Head of caudate nucleus (tissue), 42 donors: ENCODE results near the gene ABR.
A peak's percentile ranks its signal among the peaks of the same experiment; 100 is the strongest.

Experiments used
- DNase-seq, 42 donors: peaks; one replicate each; pipeline versions ENCODE4 v3.0.0 to v3.0.0-alpha.2; 2020 to 2021; ENCODE audit warnings: mixed read lengths in 7 of 42
- intact Hi-C: fragments of 100-400 bp; cut with DNase I; formaldehyde crosslinking; loops from one replicate; pipeline ENCODE4 v1.15.0; 2022

Gene ABR

DNA sequence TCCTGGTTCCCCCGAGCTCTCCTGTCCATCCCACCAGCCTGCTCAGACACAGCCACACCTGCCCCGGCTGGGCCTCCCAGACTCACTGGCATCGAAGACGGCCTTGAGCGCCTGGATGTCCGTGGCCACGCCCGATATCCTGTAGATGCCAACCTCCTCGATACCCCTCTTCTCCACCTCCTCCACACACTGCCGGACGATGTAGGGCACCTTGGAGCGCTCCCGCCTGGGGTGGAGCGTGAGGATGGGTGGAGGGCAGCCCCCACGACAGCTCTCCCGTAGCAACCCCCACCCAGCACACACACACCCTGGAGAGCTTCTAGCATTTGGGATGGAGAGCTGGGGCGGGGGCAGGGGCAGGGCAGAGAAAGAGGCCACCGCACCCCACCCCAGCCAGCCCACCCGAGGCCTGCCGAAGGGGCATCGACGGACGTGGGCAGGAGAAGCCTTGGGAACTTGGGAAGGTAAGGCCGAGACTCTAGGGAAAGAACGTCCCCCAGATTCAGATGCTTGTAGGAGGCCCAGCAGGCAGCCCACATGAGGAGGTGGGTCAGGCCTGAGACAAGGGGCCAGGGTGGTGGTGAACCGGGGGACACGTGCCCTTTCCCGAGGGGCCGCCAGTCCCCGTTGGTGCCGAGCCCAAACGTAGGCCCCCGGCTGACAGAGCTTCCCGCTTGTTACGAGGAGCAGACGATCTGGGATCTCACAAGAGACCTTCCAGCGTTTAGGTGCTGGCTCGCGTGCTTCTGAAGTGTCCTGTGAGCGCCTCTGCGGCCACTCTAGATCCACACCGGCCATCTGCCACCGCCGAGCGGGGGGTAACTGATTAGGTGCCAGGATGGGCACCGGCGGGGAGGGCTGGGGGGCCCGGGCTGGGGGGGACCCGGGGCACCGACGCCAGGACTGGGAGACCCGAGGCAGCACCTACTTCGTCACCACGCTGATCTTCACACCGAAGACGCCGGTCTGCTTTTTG lies 167.7 kb downstream of the ABR start:
- DNase-seq = peak in 1 of 42 donors; percentile 10
- intact Hi-C loops = no loop called here

- no peak for DNase-seq
- intact Hi-C loops = no loop called here
These were observed 168.6 kb downstream of the ABR start for GRCh38 chr17:1011138-1011537.

DNA sequence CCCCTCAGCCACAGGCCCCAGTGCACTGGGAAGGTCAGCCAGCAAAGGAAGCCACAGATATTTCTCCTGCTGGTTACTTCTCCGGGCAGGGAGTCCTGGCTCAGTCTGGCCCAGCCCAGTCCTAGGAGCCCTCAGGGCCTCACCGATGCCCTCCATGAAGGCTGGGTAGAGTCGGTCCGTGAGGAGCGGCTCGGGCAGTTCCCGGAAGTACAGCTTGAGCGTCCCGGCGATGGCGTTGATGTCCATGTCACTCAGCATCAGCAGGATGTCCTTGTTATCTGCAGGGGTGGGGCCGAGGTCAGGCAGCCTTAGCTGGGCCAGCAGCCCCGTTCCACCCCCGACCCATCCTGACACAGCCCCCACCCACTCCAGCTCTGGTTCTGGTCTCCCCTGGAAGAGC lies 169.2 kb downstream of the ABR start:
- peak in 1 of 42 donors; percentile 40 for DNase-seq
- intact Hi-C loops = no loop called here

GRCh38 chr17:1010086-1010450 lies 169.7 kb downstream of the ABR start:
- intact Hi-C loops = no loop called here
- DNase-seq = peak in 1 of 42 donors; percentile 66

DNA sequence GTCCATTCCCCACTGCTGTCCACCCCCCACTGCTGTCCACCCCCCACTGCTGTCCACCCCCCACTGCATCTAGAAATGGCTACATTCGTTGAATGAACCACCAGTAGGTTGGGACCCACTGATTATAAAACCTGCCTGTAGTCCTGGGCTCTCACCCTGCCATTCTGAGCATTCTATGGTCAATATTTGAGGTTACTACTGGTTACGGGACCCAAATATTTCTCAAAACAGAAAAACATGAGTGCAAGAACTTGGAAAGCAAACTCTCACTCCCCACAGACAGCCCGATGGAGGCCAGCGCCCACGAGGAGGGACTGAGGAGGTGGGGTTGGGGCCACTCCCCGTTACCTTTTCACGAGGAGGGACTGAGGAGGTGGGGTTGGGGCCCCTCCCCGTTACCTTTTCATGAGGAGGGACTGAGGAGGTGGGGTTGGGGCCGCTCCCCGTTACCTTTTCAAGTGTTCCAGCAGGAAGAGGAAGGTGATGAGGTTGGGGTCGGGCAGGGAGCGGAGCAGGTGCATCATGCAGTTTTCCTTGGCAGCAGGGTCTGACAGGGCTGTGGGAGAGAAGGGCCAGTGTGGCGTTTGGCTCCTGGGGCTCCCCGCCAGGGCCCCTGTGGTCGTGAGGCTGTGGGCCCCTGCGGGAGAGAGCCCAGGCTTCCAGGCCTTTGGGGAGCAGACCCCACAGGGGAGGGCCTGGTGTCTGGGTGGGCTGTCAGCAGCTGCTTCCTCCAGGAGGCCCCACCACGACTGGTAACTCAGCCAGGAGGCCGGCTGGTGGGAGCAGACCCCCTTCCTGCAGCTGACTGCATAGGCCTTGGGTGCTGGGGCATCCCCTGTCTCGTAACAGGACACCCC lies 170.3 kb downstream of the ABR start:
- intact Hi-C loops = no loop called here
- DNase-seq = no peak

DNA sequence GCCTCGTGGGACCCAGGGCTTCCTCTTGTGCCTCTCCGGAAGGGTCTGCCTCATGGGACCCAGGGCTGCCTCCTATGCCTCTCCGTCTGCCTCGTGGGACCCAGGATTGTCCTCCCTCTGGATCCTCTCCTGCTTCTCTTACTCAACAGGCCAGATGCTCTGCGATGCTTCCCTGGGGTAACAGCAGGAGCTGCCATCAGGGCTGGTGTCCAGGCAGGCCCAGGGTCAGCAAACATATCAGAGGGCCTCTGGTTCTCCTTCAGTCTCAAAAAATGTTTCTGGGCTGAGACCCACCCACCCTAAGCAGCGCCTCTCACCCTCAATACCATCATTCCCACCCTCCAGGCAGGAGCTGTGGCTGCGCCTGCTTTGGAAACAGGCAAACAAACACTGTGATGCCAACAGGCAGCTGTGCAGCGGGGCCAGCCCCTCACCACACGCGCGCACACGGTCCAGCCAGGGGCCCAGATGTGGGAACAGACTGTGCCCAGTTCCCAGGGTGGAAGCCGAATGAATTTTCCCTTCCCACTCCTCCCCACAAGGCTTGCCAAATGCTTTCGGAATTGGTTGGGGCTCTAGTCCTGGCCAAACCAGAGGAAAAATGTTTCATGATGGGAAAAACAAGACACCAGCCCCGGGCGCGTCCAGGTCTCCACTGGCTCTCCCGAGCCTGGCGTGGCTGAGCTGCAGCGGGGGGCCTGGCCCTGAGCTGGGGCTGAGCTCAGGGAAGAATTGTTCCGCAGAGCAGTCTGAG lies 171.6 kb downstream of the ABR start:
- DNase-seq = peak in 4 of 42 donors; percentile 37 to 56 (median 52)
- intact Hi-C loops = no loop called here

DNA sequence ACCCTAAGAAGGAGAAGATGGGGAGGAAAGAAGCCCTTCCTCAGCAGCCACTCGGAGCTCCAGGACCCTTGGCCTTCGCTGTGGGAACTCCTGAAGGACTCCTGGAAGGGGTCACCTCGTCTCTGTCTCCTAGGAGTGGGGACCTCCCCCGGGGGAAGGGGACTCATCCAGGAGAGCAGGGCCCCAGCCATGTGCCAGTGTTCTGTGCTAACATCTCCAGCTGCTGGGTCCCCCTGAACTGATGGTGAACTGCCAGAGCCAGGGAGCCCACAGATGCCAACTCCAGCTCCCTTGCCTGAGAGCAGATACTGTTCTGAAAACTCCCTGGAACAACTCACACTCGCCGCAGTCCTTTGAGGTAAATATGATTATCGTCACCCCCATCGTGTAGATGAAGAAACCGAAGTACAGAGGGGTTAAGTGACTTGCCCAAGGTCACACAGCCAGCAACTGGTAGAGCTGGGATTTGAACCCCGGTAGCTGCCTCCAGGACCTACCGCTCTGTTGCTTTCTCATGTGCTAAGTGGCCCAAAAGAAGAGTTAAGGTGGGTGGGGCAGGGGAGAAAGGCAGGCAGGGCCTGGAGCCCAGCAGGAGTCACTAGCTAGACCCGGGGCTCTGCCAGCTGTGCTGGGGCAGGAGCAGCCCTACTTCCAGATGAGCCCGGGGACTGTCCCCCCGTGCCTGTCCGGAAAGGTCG lies 172.3 kb downstream of the ABR start:
- intact Hi-C loops = no loop called here
- no peak for DNase-seq

GRCh38 chr17:1006054-1006453 lies 173.7 kb downstream of the ABR start:
- no peak for DNase-seq
- intact Hi-C loops = no loop called here

DNA sequence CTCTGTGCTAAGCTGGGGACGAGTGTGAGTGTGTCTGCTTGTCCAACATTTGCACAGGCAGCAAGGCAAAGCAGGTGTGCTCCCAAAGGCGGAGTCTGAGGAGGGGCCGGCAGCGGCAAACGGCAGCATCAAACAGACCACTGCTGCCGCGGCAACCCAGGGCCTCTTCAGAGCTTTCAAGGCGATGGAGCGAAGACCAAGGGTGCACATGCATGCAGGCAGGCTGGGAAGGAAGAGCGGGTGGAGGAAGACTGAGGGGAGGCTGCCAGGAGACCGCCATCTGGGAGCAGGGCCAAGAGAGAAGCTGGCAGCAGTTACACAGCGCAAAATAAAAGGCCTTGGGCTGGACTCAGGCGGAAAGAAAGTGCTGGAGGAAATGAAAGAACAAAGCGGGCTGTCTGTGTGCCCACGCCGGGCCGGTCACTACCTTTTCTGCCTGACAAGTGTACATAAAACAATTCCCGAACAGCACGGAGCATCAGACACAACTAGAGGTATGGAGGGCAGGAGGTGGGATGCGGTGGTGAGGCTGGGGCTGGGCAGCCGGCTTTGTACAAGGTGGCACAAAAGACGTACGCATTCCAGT lies 174.3 kb downstream of the ABR start:
- DNase-seq = peak in 41 of 42 donors; percentile 47 to 89 (median 72)
- intact Hi-C loops = no loop called here

- intact Hi-C loops = loop anchor here (5.0 kb wide), 1 partner anchor 37 kb away; no protein-coding TSS in a partner anchor
- no peak for DNase-seq
These were observed 174.9 kb downstream of the ABR start for GRCh38 chr17:1004769-1005295.

- peak in 7 of 42 donors; percentile 18 to 57 (median 42) for DNase-seq
- intact Hi-C loops = loop anchor here (5.0 kb wide), 1 partner anchor 38 kb away; no protein-coding TSS in a partner anchor
These were observed 175.6 kb downstream of the ABR start for GRCh38 chr17:1003972-1004768.

DNA sequence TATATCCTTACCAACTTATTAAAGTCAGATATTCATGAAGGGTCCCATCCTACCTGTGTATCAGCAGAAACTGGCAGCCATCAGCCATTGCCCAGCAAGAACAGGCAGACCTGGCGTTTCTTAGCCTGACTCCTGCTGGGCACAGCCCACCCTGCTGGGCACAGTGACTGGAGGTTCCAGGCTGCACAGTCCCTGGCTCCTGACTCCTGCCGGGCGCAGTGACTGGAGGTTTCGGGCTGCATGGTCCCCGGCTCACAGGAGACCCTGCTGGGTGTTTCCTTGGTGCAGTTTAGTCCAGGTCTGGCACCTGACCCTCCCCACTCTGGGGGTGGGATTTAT lies 176.2 kb downstream of the ABR start:
- DNase-seq = no peak
- intact Hi-C loops = loop anchor here (5.0 kb wide), 1 partner anchor 39 kb away; no protein-coding TSS in a partner anchor

DNA sequence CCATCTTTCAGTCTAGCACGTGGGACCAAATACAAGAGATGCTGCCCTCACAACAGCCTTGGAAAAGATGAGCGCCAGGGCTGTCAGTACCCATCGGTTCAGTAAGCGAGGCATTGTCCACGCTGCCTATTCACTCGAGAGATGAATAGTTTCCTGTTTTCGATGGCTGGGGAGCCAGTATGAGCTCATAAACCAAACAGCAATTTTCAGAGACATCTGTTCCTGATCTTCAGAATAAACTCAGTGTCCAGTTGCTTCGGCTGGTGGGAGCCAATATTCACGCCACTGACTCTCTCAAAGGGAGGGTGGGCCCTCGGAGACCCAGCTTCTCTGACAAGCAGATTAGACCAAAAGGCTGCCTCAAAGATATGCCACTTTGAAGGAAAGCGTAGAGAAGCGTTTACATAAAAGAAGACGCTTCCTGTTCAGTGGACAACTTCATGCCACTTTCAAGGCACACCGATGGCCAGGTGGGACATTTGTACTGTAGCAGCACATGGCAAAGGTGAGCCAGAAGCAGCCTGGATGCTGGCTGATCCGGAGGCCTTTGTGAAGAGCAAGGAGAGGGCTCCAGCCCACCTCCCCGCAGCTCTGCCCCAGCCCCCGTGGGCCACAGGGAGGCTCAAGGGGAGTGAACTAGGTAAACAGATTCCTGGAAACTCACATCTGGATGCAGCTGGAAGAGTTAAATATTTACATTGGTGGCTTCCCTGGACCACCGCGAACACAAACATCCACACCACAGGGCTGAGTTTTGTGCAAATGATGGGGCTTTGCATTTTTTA lies 176.8 kb downstream of the ABR start:
- intact Hi-C loops = loop anchor here (5.0 kb wide), 1 partner anchor 39 kb away; no protein-coding TSS in a partner anchor
- DNase-seq = peak in 32 of 42 donors; percentile 43 to 84 (median 64)

DNA sequence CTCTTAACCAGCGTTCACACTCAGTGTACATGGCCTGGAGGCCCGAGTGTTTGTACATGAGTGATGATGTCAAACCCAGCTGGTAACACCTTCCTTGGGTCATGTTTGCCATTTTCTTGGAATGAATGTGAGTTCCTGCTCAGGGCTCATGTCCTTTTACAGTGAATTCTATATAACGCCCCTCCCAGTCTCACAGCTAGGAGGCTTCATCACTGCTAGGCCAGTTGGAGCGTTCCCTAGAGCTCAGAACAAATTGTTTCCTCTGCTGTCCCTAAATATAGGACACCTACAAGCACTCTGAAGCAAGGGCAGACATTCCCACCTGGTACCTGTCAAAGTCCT lies 177.4 kb downstream of the ABR start:
- intact Hi-C loops = loop anchor here (5.0 kb wide), 1 partner anchor 40 kb away; no protein-coding TSS in a partner anchor
- no peak for DNase-seq

- intact Hi-C loops = loop anchor here (5.0 kb wide), 1 partner anchor 40 kb away; no protein-coding TSS in a partner anchor
- peak in 2 of 42 donors; percentile 32 to 57 for DNase-seq
These were observed 178.0 kb downstream of the ABR start for GRCh38 chr17:1001640-1002411.
